ENCODE data around the gene LAMA2. TPM values are rescaled to one million over a fixed set of nuclear protein-coding genes. Genes with fewer than 3 reads are reported as not detected.

LAMA2 gene
- total RNA-seq, 1 experiment from 2014 or later = 8.2 TPM

- H2AFZ ChIP-seq (ENCODE audit: low read depth, low read length, poor library complexity, severe bottlenecking) = no peak overlapping the region
Observed at GRCh38 chr6:128966934-128967333, 84.0 kb downstream of the LAMA2 start.

More at GRCh38 chr6:128966934-128967333, 84.0 kb downstream of the LAMA2 start:
- no peak for ATAC-seq
- H3K4me2 ChIP-seq (ENCODE audit: low read length) = no peak overlapping the region
- H3K9me2 ChIP-seq (ENCODE audit: insufficient read depth) = no peaks in the 10 kb centered on the region
- H3K36me3 ChIP-seq (ENCODE audit: control insufficient read depth in 1 of 2, insufficient read depth in 2 of 2, low read length in 2 of 2) = no peaks in the 10 kb centered on the region
- intact Hi-C loops (cut with micrococcal nuclease) = no loop called here
- ChIA-PET CTCF (no interaction called here), RAD21 (ENCODE audit: low non-redundant PET in 1 of 2, low total read pairs in 2 of 2, uncharacterized antibody in 2 of 2, unreplicated experiment in 2 of 2) (no interaction called here), POLR2A (no interaction called here)
- H3K79me2 ChIP-seq (ENCODE audit: insufficient read depth, low read length) = no peaks in the 10 kb centered on the region
- no peak for DNase-seq (ENCODE audit: low read depth, low spot score)
- H3K9ac ChIP-seq (ENCODE audit: low read length) = no peak overlapping the region
- H3K27me3 ChIP-seq (ENCODE audit: insufficient read depth, low read length) = no peaks in the 10 kb centered on the region
- no peaks in the 10 kb centered on the region for H4K20me1 ChIP-seq (ENCODE audit: insufficient read depth)
- H3K9me3 ChIP-seq (ENCODE audit: control insufficient read depth in 1 of 2, insufficient read depth in 1 of 2, low read depth in 1 of 2, low read length in 2 of 2) = no peaks in the 10 kb centered on the region
- H3K27ac ChIP-seq (ENCODE audit: low read depth, low read length) = no peak overlapping the region
- TF ChIP-seq POLR2A (IDR thresholded peaks at IDR 0.05; ENCODE audit: borderline replicate concordance, extremely low read depth, insufficient read depth, insufficient read length) = no peak
- no peak for TF ChIP-seq SIN3A (IDR thresholded peaks at IDR 0.05; ENCODE audit: low read depth)
- no peak for TF ChIP-seq POLR2AphosphoS5 (IDR thresholded peaks at IDR 0.05; ENCODE audit: low read depth, low read length)
- no peak for TF ChIP-seq JUND (IDR thresholded peaks at IDR 0.05)
- TF ChIP-seq CTCF (IDR thresholded peaks at IDR 0.05 in 2 of 3, conservative IDR thresholded peaks at IDR 0.05 in 1 of 3; ENCODE audit: borderline replicate concordance in 1 of 3, insufficient read depth in 1 of 3, low read depth in 2 of 3, low read length in 2 of 3) = no peak
- TF ChIP-seq SRF (IDR thresholded peaks at IDR 0.05; ENCODE audit: low read depth) = no peak
- TF ChIP-seq CEBPB (IDR thresholded peaks at IDR 0.05; ENCODE audit: low read depth) = no peak
- no peak for TF ChIP-seq RAD21 (IDR thresholded peaks at IDR 0.05; ENCODE audit: low read depth)
- TF ChIP-seq YY1 (IDR thresholded peaks at IDR 0.05; ENCODE audit: extremely low read depth, insufficient replicate concordance, low read depth, low read length) = no peak
- no peak for TF ChIP-seq REST (IDR thresholded peaks at IDR 0.05; ENCODE audit: low read depth)
- no peak for TF ChIP-seq EZH2phosphoT487 (IDR thresholded peaks at IDR 0.05; ENCODE audit: borderline replicate concordance)
- no peak for TF ChIP-seq ZNF274 (IDR thresholded peaks at IDR 0.05; ENCODE audit: low read depth, low read length)
- no peak for TF ChIP-seq ZBTB33 (IDR thresholded peaks at IDR 0.05; ENCODE audit: extremely low read depth, insufficient replicate concordance, low read length)
- no peak for TF ChIP-seq TCF7L2 (IDR thresholded peaks at IDR 0.05; ENCODE audit: borderline replicate concordance, extremely low read depth, insufficient read depth, insufficient read length)
- no peak for TF ChIP-seq MAX (IDR thresholded peaks at IDR 0.05)
- TF ChIP-seq ELF1 (IDR thresholded peaks at IDR 0.05; ENCODE audit: borderline replicate concordance, low read depth) = no peak
- TF ChIP-seq EZH2 (IDR thresholded peaks at IDR 0.05) = no peak
- no TSS peak for BruUV-seq (replicated peaks)
- no peaks in the 10 kb centered on the region for H3K4me1 ChIP-seq (ENCODE audit: control insufficient read depth in 1 of 2, insufficient read depth in 2 of 2, low read length in 2 of 2)
- no peak overlapping the region for H3K4me3 ChIP-seq (replicated peaks in 1 of 2; ENCODE audit: low read depth in 1 of 2, low read length in 2 of 2)
